Measurements from ENCODE around the gene THY1. TPM values are rescaled to one million over a fixed set of nuclear protein-coding genes. Genes with fewer than 3 reads are reported as not detected.
"Not testable (repeated sequence)": the region's sequence is repeated elsewhere in the genome, so short reads cannot be mapped to it uniquely, and the experiment has no call there.

The THY1 gene
- total and polyA plus RNA-seq, 8 donors, result 1.4 to 28.6 (median 4.4) TPM

DNA sequence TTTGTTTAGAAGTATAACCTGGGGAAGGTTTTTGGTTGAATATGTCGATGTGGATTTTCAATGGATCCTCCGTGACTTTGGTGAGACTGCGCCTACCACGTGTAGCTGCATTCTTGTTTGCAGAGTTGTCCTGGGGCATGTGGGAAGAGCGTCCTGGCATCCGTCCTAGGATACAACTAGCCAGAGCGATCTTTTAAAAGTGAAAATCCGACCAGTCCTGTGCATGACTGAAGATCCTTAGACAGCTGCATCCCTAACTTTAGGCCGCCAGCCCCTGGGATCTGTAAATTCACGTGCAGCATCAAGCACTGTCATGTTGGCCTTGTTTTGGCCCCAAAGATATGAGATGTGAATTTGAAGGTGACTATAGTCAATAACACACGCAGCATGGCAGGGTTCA lies 22.4 kb upstream of the THY1 start:
- intact Hi-C loops (cut with DNase I), result no loop called here
- Histone ChIP-seq H3K27ac (no peak overlapping the region), H3K4me3 (no peak overlapping the region), H3K4me1 (no peaks in the 10 kb centered on the region), H3K36me3 (no peaks in the 10 kb centered on the region), H3K9me3 (no peaks in the 10 kb centered on the region), H3K27me3 (no peaks in the 10 kb centered on the region)
- ATAC-seq (no peak), FAIRE-seq (no peak), DNase-seq (no peak)
- TF ChIP-seq, protein P1, sequence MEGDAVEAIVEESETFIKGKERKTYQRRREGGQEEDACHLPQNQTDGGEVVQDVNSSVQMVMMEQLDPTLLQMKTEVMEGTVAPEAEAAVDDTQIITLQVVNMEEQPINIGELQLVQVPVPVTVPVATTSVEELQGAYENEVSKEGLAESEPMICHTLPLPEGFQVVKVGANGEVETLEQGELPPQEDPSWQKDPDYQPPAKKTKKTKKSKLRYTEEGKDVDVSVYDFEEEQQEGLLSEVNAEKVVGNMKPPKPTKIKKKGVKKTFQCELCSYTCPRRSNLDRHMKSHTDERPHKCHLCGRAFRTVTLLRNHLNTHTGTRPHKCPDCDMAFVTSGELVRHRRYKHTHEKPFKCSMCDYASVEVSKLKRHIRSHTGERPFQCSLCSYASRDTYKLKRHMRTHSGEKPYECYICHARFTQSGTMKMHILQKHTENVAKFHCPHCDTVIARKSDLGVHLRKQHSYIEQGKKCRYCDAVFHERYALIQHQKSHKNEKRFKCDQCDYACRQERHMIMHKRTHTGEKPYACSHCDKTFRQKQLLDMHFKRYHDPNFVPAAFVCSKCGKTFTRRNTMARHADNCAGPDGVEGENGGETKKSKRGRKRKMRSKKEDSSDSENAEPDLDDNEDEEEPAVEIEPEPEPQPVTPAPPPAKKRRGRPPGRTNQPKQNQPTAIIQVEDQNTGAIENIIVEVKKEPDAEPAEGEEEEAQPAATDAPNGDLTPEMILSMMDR (IDR thresholded peaks at IDR 0.05), result no peak
- 81 to 83% methylated on average over 11 of the region's 11 CpGs for WGBS, 2 donors

DNA sequence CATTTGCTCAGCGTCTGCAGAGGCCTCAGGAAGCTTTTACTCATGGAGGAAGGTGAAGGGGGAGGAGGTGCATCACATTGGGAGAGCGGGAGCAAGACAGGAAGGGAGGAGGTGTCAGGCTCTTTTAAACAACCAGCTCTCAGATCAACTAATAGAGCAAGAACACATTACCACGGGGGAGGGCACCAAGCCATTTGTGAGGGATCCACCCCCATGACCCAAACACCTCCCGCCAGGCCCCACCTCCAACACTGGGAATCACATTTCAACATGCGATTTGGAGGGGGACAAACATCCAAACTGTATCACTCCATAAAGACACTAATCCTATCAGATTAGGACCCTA lies 18.9 kb upstream of the THY1 start:
- DNase-seq (no peak), ATAC-seq (no peak), FAIRE-seq (no peak)
- H3K4me3 ChIP-seq, result no peak overlapping the region
- whole genome bisulfite sequencing, 2 donors, result 58 to 73% methylated on average over 5 of the region's 5 CpGs
- intact Hi-C loops (cut with DNase I), result no loop called here
- TF ChIP-seq, protein P1 (IDR thresholded peaks at IDR 0.05), result no peak
- H3K9me3 ChIP-seq, result no peaks in the 10 kb centered on the region
- H3K27ac ChIP-seq, result no peak overlapping the region
- no peaks in the 10 kb centered on the region for H3K27me3 ChIP-seq
- no peaks in the 10 kb centered on the region for H3K4me1 ChIP-seq
- H3K36me3 ChIP-seq, result no peaks in the 10 kb centered on the region

DNA sequence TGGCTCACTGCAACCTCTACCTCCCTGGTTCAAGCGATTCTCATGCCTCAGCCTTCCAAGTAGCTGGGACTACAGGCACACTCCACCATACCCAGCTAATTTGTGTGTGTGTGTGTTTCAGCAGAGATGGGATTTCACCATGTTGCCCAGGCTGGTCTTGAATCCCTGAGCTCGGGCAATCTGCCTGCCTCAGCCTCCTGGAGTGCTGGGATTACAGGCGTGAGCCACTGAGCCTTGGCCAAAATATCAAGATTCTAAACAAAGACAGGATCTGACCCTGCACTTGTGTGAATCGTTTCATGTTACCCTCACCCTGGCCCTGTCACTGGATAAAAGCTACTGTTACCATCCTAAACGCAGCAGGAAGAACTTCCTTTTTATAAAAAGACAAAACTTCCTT lies 15.6 kb upstream of the THY1 start:
- Histone ChIP-seq H3K27ac (no peak overlapping the region), H3K36me3 (no peaks in the 10 kb centered on the region), H3K9me3 (no peaks in the 10 kb centered on the region), H3K4me3 (no peak overlapping the region), H3K27me3 (no peaks in the 10 kb centered on the region), H3K4me1 (no peaks in the 10 kb centered on the region)
- intact Hi-C loops (cut with DNase I), result no loop called here
- ATAC-seq (no peak), DNase-seq (no peak), FAIRE-seq (no peak)
- WGBS, 2 donors, result 52 to 58% methylated on average over 5 of the region's 5 CpGs
- TF ChIP-seq, protein P1 (IDR thresholded peaks at IDR 0.05), result no peak

DNA sequence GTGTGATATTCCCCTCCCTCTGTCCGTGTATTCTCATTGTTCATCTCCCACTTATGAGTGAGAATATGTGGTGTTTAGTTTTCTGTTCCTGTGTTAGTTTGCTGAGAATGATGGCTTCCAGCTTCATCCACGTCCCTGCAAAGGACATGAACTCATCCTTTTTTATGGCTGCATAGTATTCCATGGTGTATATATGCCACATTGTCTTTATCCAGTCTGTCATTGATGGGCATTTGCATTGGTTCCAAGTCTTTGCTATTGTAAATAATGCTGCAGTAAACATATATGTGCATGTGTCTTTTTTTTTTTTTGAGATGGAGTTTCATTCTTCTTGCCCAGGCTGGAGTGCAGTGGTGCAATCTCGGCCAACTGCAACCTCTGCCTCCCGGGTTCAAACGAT lies 14.5 kb upstream of the THY1 start:
- 83 to 94% methylated on average over 5 of the region's 5 CpGs for WGBS, 2 donors
- intact Hi-C loops (cut with DNase I); FAIRE-seq: not testable (repeated sequence)

DNA sequence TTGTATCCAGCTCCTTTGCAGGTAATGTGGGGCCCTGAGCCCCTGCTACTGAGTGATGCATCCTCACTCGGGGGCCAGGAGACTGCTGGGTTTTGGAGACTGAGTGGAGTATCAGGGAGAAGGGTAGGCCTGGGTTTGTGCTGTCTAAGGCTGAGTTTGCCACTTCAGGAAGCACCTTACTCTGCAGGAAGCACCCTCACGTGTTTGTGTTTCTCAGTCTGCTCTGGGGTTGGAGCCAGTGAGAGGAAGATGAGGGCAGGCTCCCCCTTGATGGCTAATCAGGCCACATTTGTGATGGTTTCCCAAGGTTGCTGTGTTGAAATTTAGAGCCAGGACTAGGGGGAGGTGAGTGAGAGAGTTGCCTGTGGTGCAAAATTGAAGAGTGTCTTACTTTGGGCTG lies 13.7 kb upstream of the THY1 start:
- DNase-seq, result no peak
- ATAC-seq, result no peak
- intact Hi-C loops (cut with DNase I), result no loop called here
- Histone ChIP-seq H3K9me3 (no peaks in the 10 kb centered on the region), H3K27ac (no peak overlapping the region), H3K4me3 (no peak overlapping the region), H3K36me3 (no peaks in the 10 kb centered on the region), H3K4me1 (no peaks in the 10 kb centered on the region), H3K27me3 (no peaks in the 10 kb centered on the region)
- WGBS, 2 donors, result 71 to 75% methylated on average over 2 of the region's 2 CpGs
- no peak for FAIRE-seq
- TF ChIP-seq, protein P1 (IDR thresholded peaks at IDR 0.05), result no peak

More for the DNA sequence above, 14.5 kb upstream of the THY1 start:
- H3K36me3 ChIP-seq, H3K27ac ChIP-seq, ATAC-seq, H3K27me3 ChIP-seq, H3K4me1 ChIP-seq, H3K4me3 ChIP-seq, H3K9me3 ChIP-seq, DNase-seq: not testable (repeated sequence)

DNA sequence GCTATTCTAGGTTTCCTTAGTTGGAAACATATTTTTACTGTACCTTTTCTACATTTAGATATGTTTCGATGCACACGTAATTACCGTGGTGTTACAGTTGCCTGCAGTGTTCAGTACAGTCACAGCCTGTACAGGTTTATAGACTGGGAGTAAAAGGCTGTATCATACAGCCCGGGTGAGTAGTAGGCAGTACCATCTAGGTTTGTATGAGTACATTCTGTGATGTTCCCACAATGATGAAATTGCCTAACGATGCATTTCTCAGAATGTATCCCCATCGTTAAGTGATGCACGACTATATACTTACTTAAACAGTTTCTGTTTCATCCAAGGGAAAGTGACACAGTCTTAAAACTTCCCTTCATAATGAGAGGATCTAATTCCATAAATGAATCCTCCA lies 13.1 kb upstream of the THY1 start:
- H3K4me3 ChIP-seq, result no peak overlapping the region
- TF ChIP-seq, protein P1 (IDR thresholded peaks at IDR 0.05), result no peak
- no peak for FAIRE-seq
- no peak overlapping the region for H3K27ac ChIP-seq
- H3K36me3 ChIP-seq, result no peaks in the 10 kb centered on the region
- intact Hi-C loops (cut with DNase I), result no loop called here
- H3K9me3 ChIP-seq, result no peaks in the 10 kb centered on the region
- 83 to 90% methylated on average over 7 of the region's 7 CpGs for WGBS, 2 donors
- H3K4me1 ChIP-seq, result no peaks in the 10 kb centered on the region
- no peaks in the 10 kb centered on the region for H3K27me3 ChIP-seq
- DNase-seq, result no peak
- ATAC-seq, result no peak

Measured in pancreas (tissue), 10 donors.